IPS-18c (cell line): ENCODE data around the gene SDS.

Source experiments
- H3K4me3 ChIP-seq: 2 replicates; pipeline ENCODE4 v1.7.0; 2013; ENCODE audit warnings: low read depth, mild to moderate bottlenecking, low read length, moderate library complexity; ENCODE audit not compliant: insufficient read depth
- H3K9me3 ChIP-seq: one replicate; pipeline ENCODE4 v1.6.1; 2013; ENCODE audit warnings: mild to moderate bottlenecking, low read length, moderate library complexity; ENCODE audit not compliant: control insufficient read depth, insufficient read depth

The SDS gene

GRCh38 chr12:113346353-113346752 is 57.3 kb downstream of the SDS start:
- Histone ChIP-seq H3K4me3 (no peak overlapping the region), H3K9me3 (no peaks in the 10 kb centered on the region)

GRCh38 chr12:113345318-113345717 is 58.4 kb downstream of the SDS start:
- Histone ChIP-seq H3K9me3 (no peaks in the 10 kb centered on the region), H3K4me3 (no peak overlapping the region)
